Heart left ventricle (tissue), 13 donors: ENCODE measurements around the gene ADAP2.

Source experiments
- POLR2A ChIP-seq, 2 donors: fragments of 450-650 bp; IDR thresholded peaks; one replicate each; pipeline ENCODE4 v1.6.1; 2017; ENCODE audit warnings: antibody characterized with exemption in 2 of 2, mild to moderate bottlenecking in 2 of 2, moderate library complexity in 2 of 2
- TF ChIP-seq, protein P1 (sequence below), 12 donors: fragments of 200-600 bp; sonication (generic) in 4 of 12; IDR thresholded peaks; one replicate each; pipeline versions ENCODE4 v1.5.0 to v1.8.0; 2018 to 2022; ENCODE audit warnings: antibody characterized with exemption in 12 of 12, mild to moderate bottlenecking in 5 of 12
- donor health status: ischemic (EF 13 %, LVEDD 7.1; RV severe dilation, severe dysfunction).
- donor health status: DM: no; HTN: yes; CAD: no.
- donor health status: DM: no; HTN: no; CAD: no.
- donor health status: ischemic (EF 25% LVEDD 6.9; RV normal size, moderate dysfunction).
- donor health status: ischemic (EF 25% LVEDD 5.7; RV mildly dilated, moderate dysfunction).
- donor health status: ischemic (EF 35%, LVEDD 5.7; RV mildly dilated, moderate dysfunction).
- donor health status: nonischemic (EF 11% LVEDD 7.7; RV severe dilation, severe dysfunction).
- donor health status: DM: yes; HTN: yes; CAD: no.
- donor health status: PGD.
- donor health status: ischemic (EF 29% LVEDD 5.4; RV normal size, mild dysfunction).
- donor health status: nonischemic (EF 23%, LVEDD 6.1; RV moderate dilation, normal function).

DNA sequence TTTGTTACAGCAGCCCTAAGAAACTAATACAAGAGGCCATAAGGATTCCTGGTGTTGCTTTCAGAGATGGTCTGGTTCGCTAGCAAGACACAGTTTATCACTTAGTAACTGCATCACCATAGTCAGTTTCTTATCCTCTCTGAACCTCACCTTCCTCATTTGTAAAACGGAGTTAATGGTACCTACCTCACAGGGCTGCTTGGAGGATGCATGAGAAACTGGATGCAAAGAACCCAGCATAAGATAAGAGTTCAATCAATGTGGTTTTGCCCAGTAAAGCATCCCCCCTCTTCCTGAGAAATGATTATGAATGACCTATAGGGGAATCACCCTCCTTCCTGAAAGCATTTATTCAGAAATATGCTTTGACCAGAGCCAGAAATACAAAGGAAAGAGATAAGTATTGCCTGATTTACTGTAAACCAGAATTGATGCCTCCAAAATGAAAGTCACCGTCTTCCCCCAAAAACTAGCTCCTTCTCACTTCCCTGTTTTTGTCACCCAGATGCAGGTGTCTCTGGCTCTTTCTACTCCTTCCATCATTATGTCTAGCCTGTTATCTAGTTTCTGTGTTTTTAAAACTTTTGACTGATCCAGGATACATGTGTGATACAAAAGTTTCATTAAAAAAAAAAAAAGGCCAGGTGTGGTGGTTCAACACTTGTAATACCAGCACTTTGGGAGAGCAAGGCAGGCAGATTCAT is 12.9 kb upstream of the ADAP2 start:
- TF ChIP-seq, protein P1, sequence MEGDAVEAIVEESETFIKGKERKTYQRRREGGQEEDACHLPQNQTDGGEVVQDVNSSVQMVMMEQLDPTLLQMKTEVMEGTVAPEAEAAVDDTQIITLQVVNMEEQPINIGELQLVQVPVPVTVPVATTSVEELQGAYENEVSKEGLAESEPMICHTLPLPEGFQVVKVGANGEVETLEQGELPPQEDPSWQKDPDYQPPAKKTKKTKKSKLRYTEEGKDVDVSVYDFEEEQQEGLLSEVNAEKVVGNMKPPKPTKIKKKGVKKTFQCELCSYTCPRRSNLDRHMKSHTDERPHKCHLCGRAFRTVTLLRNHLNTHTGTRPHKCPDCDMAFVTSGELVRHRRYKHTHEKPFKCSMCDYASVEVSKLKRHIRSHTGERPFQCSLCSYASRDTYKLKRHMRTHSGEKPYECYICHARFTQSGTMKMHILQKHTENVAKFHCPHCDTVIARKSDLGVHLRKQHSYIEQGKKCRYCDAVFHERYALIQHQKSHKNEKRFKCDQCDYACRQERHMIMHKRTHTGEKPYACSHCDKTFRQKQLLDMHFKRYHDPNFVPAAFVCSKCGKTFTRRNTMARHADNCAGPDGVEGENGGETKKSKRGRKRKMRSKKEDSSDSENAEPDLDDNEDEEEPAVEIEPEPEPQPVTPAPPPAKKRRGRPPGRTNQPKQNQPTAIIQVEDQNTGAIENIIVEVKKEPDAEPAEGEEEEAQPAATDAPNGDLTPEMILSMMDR (IDR thresholded peaks at IDR 0.05): no peak
- TF ChIP-seq POLR2A (IDR thresholded peaks at IDR 0.05): no peak
